Measurements from ENCODE around the gene GPR65.

Gene GPR65

GRCh38 chr14:88040146-88040545 lies 35.2 kb downstream of the GPR65 start:
- DNase-seq (ENCODE audit: low read depth) = no peak

DNA sequence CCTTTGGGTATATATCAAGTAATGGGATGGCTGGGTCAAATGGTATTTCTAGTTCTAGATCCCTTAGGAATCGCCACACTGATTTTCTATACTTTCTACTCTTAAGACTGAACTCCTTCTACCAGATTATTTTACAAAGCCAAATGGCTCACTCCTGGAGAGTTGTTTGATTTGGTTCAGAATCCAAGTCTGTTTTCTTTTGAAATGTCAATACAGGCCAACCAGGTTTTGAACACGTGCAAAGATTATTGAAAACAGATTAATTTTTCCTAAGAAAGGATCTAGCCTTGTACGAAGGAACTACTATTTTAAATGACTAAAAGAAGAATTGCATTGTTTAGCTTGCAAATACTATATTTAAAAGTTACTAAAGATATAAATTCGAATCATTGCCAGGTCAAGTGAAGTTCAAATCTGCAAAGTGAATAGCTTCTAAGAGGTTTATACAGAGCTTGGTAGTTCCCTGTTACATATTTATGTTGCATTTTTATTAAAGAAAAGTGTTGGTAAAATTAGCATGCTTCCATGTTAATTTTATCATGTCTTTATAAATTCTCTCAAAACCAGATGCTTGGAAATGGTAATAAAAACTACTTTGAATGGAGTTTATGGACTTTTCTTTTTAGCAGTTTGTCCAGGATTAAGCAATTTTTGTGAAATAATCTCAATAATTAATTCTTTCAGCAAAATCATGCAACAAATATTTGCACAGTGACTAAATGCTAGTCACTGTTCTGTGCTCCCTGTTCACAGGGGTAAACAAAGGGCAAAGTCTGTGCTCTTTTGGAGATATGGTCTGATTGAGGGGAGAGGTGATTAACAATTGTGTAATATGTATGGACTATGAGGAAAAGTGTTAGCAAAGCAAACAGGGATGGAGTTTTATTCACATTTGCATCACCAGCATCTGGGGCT lies 38.9 kb downstream of the GPR65 start:
- no peak for DNase-seq (ENCODE audit: low read depth)

DNA sequence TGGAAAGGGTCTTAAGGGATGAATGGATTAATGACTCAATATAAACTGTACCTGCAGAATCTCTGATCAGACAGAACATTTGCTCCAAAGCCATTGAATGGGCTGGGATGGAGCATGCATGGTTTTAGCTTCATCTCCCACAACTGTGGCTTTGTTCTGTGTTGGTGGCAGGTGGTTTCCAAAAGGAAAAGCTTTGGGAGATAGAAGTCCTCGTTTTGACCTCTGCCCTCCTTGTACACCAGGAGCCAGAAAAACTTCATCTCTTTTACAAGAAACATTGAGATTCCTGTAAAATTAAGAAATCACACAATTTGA lies 39.5 kb downstream of the GPR65 start:
- DNase-seq (ENCODE audit: low read depth) = no peak

- no peak for DNase-seq (ENCODE audit: low read depth)
These were observed 40.0 kb downstream of the GPR65 start for GRCh38 chr14:88044776-88045446.

DNA sequence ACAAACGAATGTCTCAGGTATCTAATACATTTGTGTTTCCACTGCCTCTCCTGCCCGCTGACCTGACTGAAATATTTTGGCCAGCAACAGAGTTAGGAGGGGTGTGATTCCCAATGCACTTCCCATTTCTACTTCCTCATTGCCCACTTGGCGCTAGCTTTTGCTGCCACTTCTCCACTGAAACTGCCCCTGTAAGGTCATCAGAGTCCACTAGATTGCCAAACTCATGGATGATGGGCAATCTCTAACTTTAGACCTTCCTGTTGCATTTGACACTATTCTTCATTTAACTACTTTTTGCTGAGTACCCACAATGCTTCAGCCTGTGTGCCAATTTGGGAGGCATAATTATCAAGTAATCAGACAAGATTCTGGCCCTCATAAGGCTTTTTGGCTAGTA lies 40.8 kb downstream of the GPR65 start:
- no peak for DNase-seq (ENCODE audit: low read depth)

DNA sequence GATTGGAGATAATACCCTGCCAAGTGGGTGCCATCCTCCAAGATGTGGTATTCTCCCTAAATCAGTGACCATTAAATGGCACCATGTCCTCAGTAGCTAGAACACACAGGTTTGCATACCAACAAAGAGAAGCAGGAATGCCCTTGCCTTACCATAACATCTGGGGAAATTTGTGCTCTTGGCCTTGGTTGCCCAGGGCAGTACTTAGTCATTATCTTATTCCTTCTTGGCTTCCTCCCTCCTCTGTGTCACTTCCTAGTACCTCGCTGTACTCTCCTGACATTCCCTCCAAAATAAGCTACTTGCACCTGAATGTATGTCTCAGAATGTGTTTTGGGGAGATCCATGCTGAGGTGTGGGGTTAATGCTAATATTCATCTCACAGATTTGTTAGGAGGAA lies 43.4 kb downstream of the GPR65 start:
- no peak for DNase-seq (ENCODE audit: low read depth)

- DNase-seq (ENCODE audit: low read depth) = no peak
These were observed 44.3 kb downstream of the GPR65 start for GRCh38 chr14:88049266-88049665.

GRCh38 chr14:88049936-88050335 lies 45.0 kb downstream of the GPR65 start:
- no peak for DNase-seq (ENCODE audit: low read depth)

DNA sequence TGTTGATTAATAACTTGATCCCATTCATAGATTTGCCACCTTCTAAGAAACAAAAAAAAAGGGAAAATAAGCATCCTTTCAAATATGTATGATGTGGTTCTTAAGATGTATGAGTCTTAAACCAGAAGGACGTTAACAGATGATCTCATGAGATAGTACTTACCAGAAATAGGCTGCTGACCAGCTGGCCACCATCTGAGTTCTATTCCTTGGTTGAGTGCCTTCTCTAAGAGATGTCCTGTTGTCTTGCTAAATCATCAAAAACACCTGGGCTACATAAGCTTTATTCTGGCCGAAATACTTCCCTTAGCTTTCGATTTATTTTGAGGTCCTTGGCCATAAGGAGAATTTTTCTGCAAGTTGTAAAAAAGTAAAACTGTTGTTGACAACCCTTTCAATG lies 55.6 kb downstream of the GPR65 start:
- no peak for DNase-seq (ENCODE audit: low read depth)

DNA sequence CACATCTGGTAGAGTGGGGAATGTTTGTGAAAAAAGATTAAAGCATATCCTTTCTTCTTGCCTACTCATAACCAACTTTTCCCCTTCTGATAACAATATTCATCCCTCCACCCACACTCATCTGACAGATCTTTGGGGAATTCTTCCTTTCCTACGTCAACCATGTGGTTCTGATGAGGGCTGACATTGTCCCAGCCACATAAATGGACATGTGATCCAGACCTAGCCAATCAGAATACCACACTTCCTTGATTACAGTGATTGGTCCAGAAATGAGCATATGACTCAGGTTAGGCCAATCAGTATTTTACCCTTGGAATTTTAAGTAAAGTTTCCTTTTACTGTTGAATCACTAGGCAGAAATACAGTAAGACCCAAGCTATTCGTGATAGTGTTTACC lies 58.9 kb downstream of the GPR65 start:
- DNase-seq (ENCODE audit: low read depth) = no peak

Measured in non-pigmented ciliary epithelial cell (primary cell).